Neuronal stem cell (in vitro differentiated cells): ENCODE results near the gene KLHL14. TPM values are rescaled to one million over a fixed set of nuclear protein-coding genes. Genes with fewer than 3 reads are reported as not detected.

ENCODE experiments used
- DNase-seq: peaks from one replicate; pipeline ENCODE4 v3.0.0-alpha.2; 2013; ENCODE audit warnings: low spot score
- H2AFZ ChIP-seq: one replicate; pipeline ENCODE4 v1.6.1; 2013; ENCODE audit warnings: mild to moderate bottlenecking, low read length, inconsistent platforms
- H2AK5ac ChIP-seq: 2 replicates; pipeline ENCODE4 v1.6.1; 2013; ENCODE audit warnings: low read depth, mild to moderate bottlenecking, inconsistent platforms, low read length, moderate library complexity, mixed read lengths
- H2BK120ac ChIP-seq: 2 replicates; pipeline ENCODE4 v1.6.1; 2013; ENCODE audit warnings: low read depth, mild to moderate bottlenecking, inconsistent platforms, low read length, moderate library complexity, mixed read lengths
- H2BK12ac ChIP-seq: one replicate; pipeline ENCODE4 v1.6.1; 2013; ENCODE audit warnings: low read length, inconsistent platforms
- H2BK15ac ChIP-seq: 2 replicates; pipeline ENCODE4 v1.6.1; 2013; ENCODE audit warnings: mild to moderate bottlenecking, low read length, inconsistent platforms, mixed read lengths
- H2BK5ac ChIP-seq: one replicate; pipeline ENCODE4 v1.6.1; 2013; ENCODE audit warnings: inconsistent platforms, mild to moderate bottlenecking, low read length, moderate library complexity
- H3K14ac ChIP-seq: one replicate; pipeline ENCODE4 v1.6.1; 2013; ENCODE audit warnings: low read length, inconsistent platforms
- H3K18ac ChIP-seq: 2 replicates; pipeline ENCODE4 v1.6.1; 2013; ENCODE audit warnings: low read length, inconsistent platforms
- H3K23ac ChIP-seq: 2 replicates; pipeline ENCODE4 v1.6.1; 2013; ENCODE audit warnings: low read depth, mild to moderate bottlenecking, mixed read lengths, low read length, inconsistent platforms; ENCODE audit not compliant: poor library complexity
- H3K27ac ChIP-seq: replicated peaks from 3 replicates; pipeline ENCODE4 v1.5.1; 2013; ENCODE audit warnings: low read length, inconsistent platforms
- H3K27me3 ChIP-seq, 3 experiments: 2 replicates each; pipeline ENCODE4 v1.6.1; 2013; ENCODE audit warnings: low read length in 3 of 3, mild to moderate bottlenecking in 2 of 3, inconsistent platforms in 1 of 3, low read depth in 1 of 3, mixed read lengths in 1 of 3, moderate library complexity in 1 of 3; ENCODE audit not compliant: control insufficient read depth in 3 of 3, insufficient read depth in 3 of 3
- H3K36me3 ChIP-seq, 2 donors: replicated peaks in 1 of 2; 2 replicates each; pipeline ENCODE4 v1.6.1; 2013; ENCODE audit warnings: low read length in 2 of 2; ENCODE audit not compliant: control insufficient read depth in 2 of 2, insufficient read depth in 2 of 2
- H3K4ac ChIP-seq: 2 replicates; pipeline ENCODE4 v1.6.1; 2013; ENCODE audit warnings: inconsistent platforms, mild to moderate bottlenecking, low read length, moderate library complexity
- H3K4me1 ChIP-seq, 2 donors: 1 replicate in 1 of 2; 2 replicates in 1 of 2; pipeline ENCODE4 v1.6.1; 2013; ENCODE audit warnings: low read length in 2 of 2, low read depth in 1 of 2; ENCODE audit not compliant: control insufficient read depth in 2 of 2, insufficient read depth in 1 of 2
- H3K4me2 ChIP-seq: one replicate; pipeline ENCODE4 v1.6.1; 2013; ENCODE audit warnings: mild to moderate bottlenecking, low read length, inconsistent platforms; ENCODE audit not compliant: insufficient read depth, poor library complexity, severe bottlenecking
- H3K4me3 ChIP-seq, 2 donors: 2 replicates each; pipeline ENCODE4 v1.5.1; 2013; ENCODE audit warnings: low read length in 2 of 2, mild to moderate bottlenecking in 2 of 2, inconsistent platforms in 1 of 2, moderate library complexity in 1 of 2
- H3K79me1 ChIP-seq: one replicate; pipeline ENCODE4 v1.6.1; 2013; ENCODE audit warnings: low read depth, mild to moderate bottlenecking, inconsistent platforms, low read length, moderate library complexity
- H3K9ac ChIP-seq: one replicate; pipeline ENCODE4 v1.6.1; 2013; ENCODE audit warnings: mild to moderate bottlenecking, low read depth, low read length, inconsistent platforms; ENCODE audit not compliant: poor library complexity
- H3K9me3 ChIP-seq, 2 donors: replicated peaks in 1 of 2; 2 replicates each; pipeline versions ENCODE3 to v1.6.1; 2013; ENCODE audit warnings: low read length in 2 of 2, mild to moderate bottlenecking in 2 of 2, inconsistent platforms in 1 of 2, low read depth in 1 of 2, mixed read lengths in 1 of 2, moderate library complexity in 1 of 2; ENCODE audit not compliant: control insufficient read depth in 2 of 2, insufficient read depth in 1 of 2
- H4K8ac ChIP-seq: one replicate; pipeline ENCODE4 v1.6.1; 2013; ENCODE audit warnings: low read depth, mild to moderate bottlenecking, inconsistent platforms, low read length, moderate library complexity
- H4K91ac ChIP-seq: one replicate; pipeline ENCODE4 v1.6.1; 2013; ENCODE audit warnings: low read length, low read depth, mild to moderate bottlenecking, inconsistent platforms; ENCODE audit not compliant: poor library complexity
- WGBS, 2 donors: extraction: QIAGEN DNeasy Blood & Tissue Kit; methylation state at CpG; one replicate each; pipeline ENCODE4 v1.1.7; 2013; ENCODE audit warnings: missing lambda C conversion rate in 2 of 2, mixed read lengths in 1 of 2; ENCODE audit not compliant: insufficient read length in 2 of 2, insufficient replicate concordance in 1 of 2; ENCODE audit errors: extremely low coverage in 2 of 2; 5-methylcytosine and 5-hydroxymethylcytosine counted together
- polyA plus RNA-seq, 2 experiments: library from polyadenylated mRNA; stranded (reverse); fragments of 200-250 nt; gene quantifications; one replicate each; pipeline ENCODE4 v1.2.3, GENCODE V29; 2013

KLHL14 gene, protein sequence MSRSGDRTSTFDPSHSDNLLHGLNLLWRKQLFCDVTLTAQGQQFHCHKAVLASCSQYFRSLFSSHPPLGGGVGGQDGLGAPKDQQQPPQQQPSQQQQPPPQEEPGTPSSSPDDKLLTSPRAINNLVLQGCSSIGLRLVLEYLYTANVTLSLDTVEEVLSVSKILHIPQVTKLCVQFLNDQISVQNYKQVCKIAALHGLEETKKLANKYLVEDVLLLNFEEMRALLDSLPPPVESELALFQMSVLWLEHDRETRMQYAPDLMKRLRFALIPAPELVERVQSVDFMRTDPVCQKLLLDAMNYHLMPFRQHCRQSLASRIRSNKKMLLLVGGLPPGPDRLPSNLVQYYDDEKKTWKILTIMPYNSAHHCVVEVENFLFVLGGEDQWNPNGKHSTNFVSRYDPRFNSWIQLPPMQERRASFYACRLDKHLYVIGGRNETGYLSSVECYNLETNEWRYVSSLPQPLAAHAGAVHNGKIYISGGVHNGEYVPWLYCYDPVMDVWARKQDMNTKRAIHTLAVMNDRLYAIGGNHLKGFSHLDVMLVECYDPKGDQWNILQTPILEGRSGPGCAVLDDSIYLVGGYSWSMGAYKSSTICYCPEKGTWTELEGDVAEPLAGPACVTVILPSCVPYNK
- polyA plus RNA-seq (2013, experiment 1 of 2) = 0.08 TPM
- polyA plus RNA-seq (2013, experiment 2 of 2) = 0.06 TPM

DNA sequence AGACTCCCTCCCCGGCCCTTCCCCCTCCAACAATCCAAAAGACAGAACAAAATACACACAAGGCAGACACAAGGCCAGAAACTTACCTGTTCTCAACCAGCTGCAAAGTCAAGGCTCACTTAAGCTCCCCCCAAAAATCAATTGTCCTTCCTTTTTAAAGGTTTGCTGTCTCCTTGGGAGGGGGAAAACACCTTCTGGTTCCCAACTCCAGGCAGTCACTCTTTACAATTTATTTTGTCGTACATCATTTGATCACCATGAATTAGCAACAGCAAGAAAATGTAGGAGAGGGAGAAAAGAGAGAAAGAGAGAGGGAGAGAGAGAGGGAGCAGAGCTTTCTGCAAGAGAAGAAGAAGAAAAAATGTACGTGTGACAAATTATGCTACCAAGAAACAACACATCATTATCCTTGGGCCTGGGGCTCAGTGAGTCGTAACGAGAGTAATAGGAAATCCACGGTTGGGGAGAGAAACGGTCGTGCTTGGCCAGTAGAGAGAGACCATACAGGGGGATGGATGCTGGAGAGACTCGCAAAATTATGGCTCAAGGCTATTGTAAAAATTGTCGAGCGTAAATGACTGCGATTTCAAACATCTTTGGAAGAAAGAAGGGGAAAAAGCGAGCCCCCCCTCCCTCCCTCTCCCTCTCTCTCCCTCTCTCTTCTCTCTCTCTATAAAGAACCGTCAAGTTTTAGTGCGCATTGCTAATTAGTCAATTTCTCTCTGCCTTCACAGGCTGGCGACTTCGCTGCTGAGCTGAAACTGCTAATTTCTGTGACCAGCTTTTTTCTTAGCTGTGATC is at the start of gene KLHL14:
TSS of gene KLHL14 (minus strand) at position 443 of the 801 bp plus-strand sequence. CDS start 2,432 bp downstream, outside the sequence.
- Histone ChIP-seq H3K4me3 (peak within 1 kb of the TSS; percentile 64 to 75), H3K4me2 (peak within 1 kb of the TSS; percentile 93), H3K79me1 (no peaks in the 10 kb centered on the region), H2BK12ac (no peak within 1 kb of the TSS), H2AFZ (peak within 1 kb of the TSS; percentile 95), H3K4ac (no peak within 1 kb of the TSS), H3K4me1 (peaks cover 12 to 32% of the 10 kb centered on the region in 2 donors), H4K91ac (no peak within 1 kb of the TSS), H3K36me3 (no peaks in the 10 kb centered on the region), H3K27ac (no peak within 1 kb of the TSS), H3K14ac (no peak within 1 kb of the TSS), H2BK120ac (no peak within 1 kb of the TSS), H3K9me3 (peaks cover 0 to 2% of the 10 kb centered on the region in 2 donors), H2AK5ac (no peak within 1 kb of the TSS), H4K8ac (no peak within 1 kb of the TSS), H3K27me3 (peaks cover 0 to 46% (median 15%) of the 10 kb centered on the region in 3 experiments), H3K9ac (no peak within 1 kb of the TSS), H3K18ac (peak within 1 kb of the TSS; percentile 93), H2BK5ac (no peak within 1 kb of the TSS), H3K23ac (no peak within 1 kb of the TSS), H2BK15ac (no peak within 1 kb of the TSS)
- DNase-seq = no peak
- WGBS, 2 donors = no CpG with 5 or more reads among the region's 17 CpGs

- H3K4ac ChIP-seq = no peak overlapping the region
- H3K27ac ChIP-seq = no peak overlapping the region
- H2BK15ac ChIP-seq = no peak overlapping the region
- H3K4me1 ChIP-seq = no peaks in the 10 kb centered on the region
- no peaks in the 10 kb centered on the region for H3K79me1 ChIP-seq
- H3K23ac ChIP-seq = no peak overlapping the region
- H3K9ac ChIP-seq = no peak overlapping the region
- H3K4me2 ChIP-seq = no peak overlapping the region
- WGBS, 2 donors = no CpG with 5 or more reads among the region's 16 CpGs
- no peaks in the 10 kb centered on the region for H3K27me3 ChIP-seq
- no peak overlapping the region for H2AK5ac ChIP-seq
- no peak overlapping the region for H2AFZ ChIP-seq
- H3K9me3 ChIP-seq = no peaks in the 10 kb centered on the region
- no peak overlapping the region for H4K8ac ChIP-seq
- no peak overlapping the region for H3K18ac ChIP-seq
- no peaks in the 10 kb centered on the region for H3K36me3 ChIP-seq
- no peak overlapping the region for H2BK12ac ChIP-seq
- DNase-seq = no peak
- no peak overlapping the region for H3K14ac ChIP-seq
- no peak overlapping the region for H3K4me3 ChIP-seq
- H2BK5ac ChIP-seq = no peak overlapping the region
- no peak overlapping the region for H4K91ac ChIP-seq
- H2BK120ac ChIP-seq = no peak overlapping the region
These were observed 49.4 kb upstream of the KLHL14 start for GRCh38 chr18:32822197-32822596.

GRCh38 chr18:32815881-32816280 is 43.1 kb upstream of the KLHL14 start:
- Histone ChIP-seq H3K4me3 (no peak overlapping the region), H2BK5ac (no peak overlapping the region), H3K4me2 (no peak overlapping the region), H3K36me3 (no peaks in the 10 kb centered on the region), H3K4me1 (no peaks in the 10 kb centered on the region), H2AFZ (no peak overlapping the region), H4K91ac (no peak overlapping the region), H3K23ac (no peak overlapping the region), H3K9ac (no peak overlapping the region), H3K4ac (no peak overlapping the region), H4K8ac (no peak overlapping the region), H3K14ac (no peak overlapping the region), H3K79me1 (no peaks in the 10 kb centered on the region), H3K27ac (no peak overlapping the region), H2BK120ac (no peak overlapping the region), H3K18ac (no peak overlapping the region), H3K9me3 (peaks cover 0 to 2% of the 10 kb centered on the region in 2 donors), H2BK12ac (no peak overlapping the region), H2AK5ac (no peak overlapping the region), H3K27me3 (no peaks in the 10 kb centered on the region), H2BK15ac (no peak overlapping the region)
- DNase-seq = no peak
- WGBS, 2 donors = no CpG with 5 or more reads among the region's 3 CpGs
